GM12891 (cell line): Measurements from ENCODE around the gene ARRDC5. TPM values are rescaled to one million over a fixed set of nuclear protein-coding genes. Genes with fewer than 3 reads are reported as not detected.
"Not testable (repeated sequence)": the region's sequence is repeated elsewhere in the genome, so short reads cannot be mapped to it uniquely, and the experiment has no call there.

ENCODE experiments used
- DNase-seq: peaks from one replicate; pipeline ENCODE4 v3.0.0; 2011; ENCODE audit warnings: low spot score; ENCODE audit not compliant: insufficient read length
- FAIRE-seq: peaks from 2 replicates; lab custom pipeline; 2011; peaks lifted over from hg19 to GRCh38; lab: Jason Lieb, UNC
- PAX5 ChIP-seq: IDR thresholded peaks from 2 replicates; pipeline ENCODE4 v1.6.1; 2011; ENCODE audit warnings: low read length, moderate library complexity, mild to moderate bottlenecking; ENCODE audit not compliant: insufficient read depth, severe bottlenecking
- POLR2A ChIP-seq: IDR thresholded peaks from 2 replicates; pipeline ENCODE4 v1.6.1; 2011; ENCODE audit warnings: low read depth, low read length, control low read depth
- POLR2AphosphoS5 ChIP-seq: IDR thresholded peaks from 2 replicates; pipeline ENCODE4 v1.6.1; 2011; ENCODE audit warnings: low read depth, low read length, control low read depth
- POU2F2 ChIP-seq: IDR thresholded peaks from 2 replicates; pipeline ENCODE4 v1.6.1; 2011; ENCODE audit warnings: low read depth, mild to moderate bottlenecking, control low read depth, low read length, moderate library complexity
- SPI1 ChIP-seq: IDR thresholded peaks from 2 replicates; pipeline ENCODE4 v1.6.1; 2011; ENCODE audit warnings: low read depth, low read length, control low read depth
- TAF1 ChIP-seq: IDR thresholded peaks from 2 replicates; pipeline ENCODE4 v1.6.1; 2011; ENCODE audit warnings: low read depth, low read length, control low read depth
- polyA plus RNA-seq: library from polyadenylated mRNA; unstranded; fragments of >200 nt; gene quantifications from one replicate; pipeline ENCODE4 v1.2.1, GENCODE V29; 2012; ENCODE audit warnings: low read depth, missing spikeins, inconsistent platforms; ENCODE audit not compliant: missing spikeins

ARRDC5 gene
- polyA plus RNA-seq = 0.15 TPM

DNA sequence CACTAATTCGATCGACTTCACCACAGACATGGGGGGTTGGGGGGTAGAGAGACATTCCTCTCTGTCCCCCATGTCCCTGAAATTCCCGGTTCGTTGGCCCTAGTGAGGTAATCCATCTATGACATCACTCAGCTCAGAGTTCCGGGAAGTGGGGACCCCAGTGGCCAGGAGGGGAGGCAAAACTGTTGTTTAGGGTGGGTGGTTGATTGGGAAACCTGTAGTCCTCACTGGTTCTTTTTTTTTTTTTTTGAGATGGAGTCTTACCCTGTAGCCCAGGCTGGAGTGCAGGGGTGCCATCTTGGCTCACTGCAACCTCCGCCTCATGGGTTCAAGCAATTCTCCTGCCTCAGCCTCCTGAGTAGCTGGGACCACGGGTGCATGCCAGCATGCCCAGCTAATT is at the start of gene ARRDC5:
Gene ARRDC5 (minus strand): TSS at position 101 of the 400 bp plus-strand sequence. CDS start 71 bp downstream, at position 30.
- TF ChIP-seq POLR2A = no peak
- no peak for TF ChIP-seq PAX5
- no peak for TF ChIP-seq SPI1
- no peak for TF ChIP-seq POLR2AphosphoS5
- TF ChIP-seq POU2F2 = no peak
- TF ChIP-seq TAF1 = no peak
- DNase-seq (no peak), FAIRE-seq (no peak)

DNA sequence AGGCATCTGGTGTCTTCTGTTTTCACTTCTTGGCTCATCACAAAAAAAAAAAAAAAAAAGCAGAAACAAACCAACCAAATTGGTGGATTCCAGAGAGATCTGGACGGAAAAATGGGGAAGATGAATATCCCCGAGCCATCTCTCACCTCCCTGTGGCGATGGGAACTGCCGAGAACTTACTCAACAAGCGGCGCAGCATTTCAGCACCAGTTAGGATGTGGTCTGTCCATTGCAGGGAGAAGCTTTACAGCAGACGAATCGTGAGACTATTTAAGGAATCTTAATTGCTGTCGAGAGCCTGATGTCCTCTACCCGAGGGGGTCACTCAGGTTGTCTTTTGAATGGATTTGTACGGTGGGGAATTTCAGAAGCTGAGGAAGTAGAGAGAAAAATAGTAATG is 49.0 kb upstream of the ARRDC5 start:
- DNase-seq = no peak
- no peak for TF ChIP-seq SPI1
- TF ChIP-seq TAF1 = no peak
- no peak for TF ChIP-seq POLR2A
- TF ChIP-seq PAX5 = no peak
- no peak for TF ChIP-seq POU2F2
- no peak for TF ChIP-seq POLR2AphosphoS5
- FAIRE-seq = no peak

DNA sequence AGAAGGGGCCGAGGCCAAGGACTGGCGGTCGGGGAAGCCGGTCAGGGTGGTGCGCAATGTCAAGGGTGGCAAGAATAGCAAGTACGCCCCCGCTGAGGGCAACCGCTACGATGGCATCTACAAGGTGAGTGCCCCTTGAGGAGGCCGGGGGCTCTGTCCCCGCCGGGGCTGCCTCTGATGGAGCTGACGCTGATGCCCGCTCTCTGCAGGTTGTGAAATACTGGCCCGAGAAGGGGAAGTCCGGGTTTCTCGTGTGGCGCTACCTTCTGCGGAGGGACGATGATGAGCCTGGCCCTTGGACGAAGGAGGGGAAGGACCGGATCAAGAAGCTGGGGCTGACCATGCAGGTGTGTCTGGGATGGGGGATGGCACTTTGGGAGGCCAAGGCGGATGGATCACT is 48.0 kb upstream of the ARRDC5 start:
- not testable (repeated sequence) for DNase-seq, FAIRE-seq

DNA sequence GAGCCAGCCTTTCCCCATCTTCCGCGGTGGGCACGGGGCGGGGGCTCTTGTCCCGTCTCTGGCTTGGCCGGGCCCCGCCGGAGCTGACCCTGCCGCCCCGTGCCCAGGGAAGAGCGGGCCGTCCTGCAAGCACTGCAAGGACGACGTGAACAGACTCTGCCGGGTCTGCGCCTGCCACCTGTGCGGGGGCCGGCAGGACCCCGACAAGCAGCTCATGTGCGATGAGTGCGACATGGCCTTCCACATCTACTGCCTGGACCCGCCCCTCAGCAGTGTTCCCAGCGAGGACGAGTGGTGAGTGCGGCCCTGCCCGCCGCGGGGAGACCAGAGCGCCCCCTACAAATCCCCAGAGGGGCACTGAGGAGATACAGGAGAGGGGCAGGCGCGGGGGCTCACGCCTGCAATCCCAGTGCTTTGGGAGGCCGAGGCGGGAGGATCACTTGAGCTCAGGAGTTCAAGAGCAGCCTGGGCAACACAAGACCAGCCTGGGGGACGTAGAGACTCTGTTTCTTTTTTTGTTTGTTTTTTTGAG is 39.0 kb upstream of the ARRDC5 start:
- not testable (repeated sequence) for DNase-seq, FAIRE-seq

DNA sequence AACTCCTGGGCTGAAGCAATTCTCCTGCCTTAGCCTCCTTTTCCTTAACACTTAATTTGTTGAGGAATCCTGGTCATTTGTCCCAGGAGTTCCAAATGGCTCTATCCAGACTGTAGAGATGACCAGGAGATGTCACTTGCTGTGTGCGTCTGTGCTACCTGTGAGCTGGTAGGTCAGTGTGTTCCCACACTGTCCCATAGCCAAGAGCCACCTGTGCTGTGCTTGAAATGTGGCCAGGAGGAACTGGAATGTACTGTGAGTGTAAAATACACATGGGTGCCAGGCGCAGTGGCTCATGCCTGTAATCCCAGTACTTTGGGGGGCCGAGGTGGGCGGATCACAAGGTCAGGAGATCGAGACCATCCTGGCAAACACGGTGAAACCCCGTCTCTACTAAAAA is 36.8 kb upstream of the ARRDC5 start:
- no peak for FAIRE-seq
- DNase-seq = no peak
- no peak for TF ChIP-seq POU2F2
- TF ChIP-seq POLR2A = no peak
- no peak for TF ChIP-seq TAF1
- no peak for TF ChIP-seq PAX5
- TF ChIP-seq SPI1 = no peak
- no peak for TF ChIP-seq POLR2AphosphoS5

DNA sequence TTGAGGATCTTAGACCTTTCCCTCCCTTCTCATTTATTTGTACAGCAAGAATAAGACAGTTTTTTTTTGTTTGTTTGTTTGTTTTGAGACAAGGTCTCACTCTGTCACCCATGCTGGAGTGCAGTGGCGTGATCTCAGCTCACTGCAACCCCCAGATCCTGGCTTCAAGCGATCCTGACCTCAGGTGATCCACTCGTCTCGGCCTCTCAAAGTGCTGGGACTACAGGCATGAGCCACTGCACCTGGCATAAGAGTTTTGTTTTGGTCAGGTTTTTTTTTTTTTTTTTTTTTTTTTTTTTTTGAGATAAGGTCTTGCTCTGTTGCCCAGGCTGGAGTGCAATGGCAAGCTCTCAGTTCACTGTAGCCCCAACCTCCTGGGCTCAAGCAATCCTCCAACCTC is 35.8 kb upstream of the ARRDC5 start:
- FAIRE-seq, DNase-seq: not testable (repeated sequence)

DNA sequence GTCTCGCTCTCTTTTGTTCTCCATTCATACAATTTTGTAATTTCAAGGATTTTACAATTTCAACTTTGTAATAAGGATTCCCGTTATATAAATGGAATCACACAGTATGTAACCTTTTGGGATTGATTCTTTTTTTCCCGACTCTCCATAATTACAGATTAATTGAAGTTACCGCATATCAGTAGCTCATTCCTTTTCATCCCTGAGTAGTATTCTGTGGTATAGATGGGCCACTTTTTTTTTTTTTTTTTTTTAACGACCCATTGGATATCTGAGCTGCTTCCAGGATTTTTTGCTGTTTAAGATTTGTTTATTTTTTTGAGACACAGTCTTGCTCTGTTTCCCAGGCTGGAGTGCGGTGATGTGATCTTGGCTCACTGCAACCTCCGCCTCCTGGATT is 34.4 kb upstream of the ARRDC5 start:
- FAIRE-seq = no peak
- TF ChIP-seq TAF1 (no peak), POLR2A (no peak)

DNA sequence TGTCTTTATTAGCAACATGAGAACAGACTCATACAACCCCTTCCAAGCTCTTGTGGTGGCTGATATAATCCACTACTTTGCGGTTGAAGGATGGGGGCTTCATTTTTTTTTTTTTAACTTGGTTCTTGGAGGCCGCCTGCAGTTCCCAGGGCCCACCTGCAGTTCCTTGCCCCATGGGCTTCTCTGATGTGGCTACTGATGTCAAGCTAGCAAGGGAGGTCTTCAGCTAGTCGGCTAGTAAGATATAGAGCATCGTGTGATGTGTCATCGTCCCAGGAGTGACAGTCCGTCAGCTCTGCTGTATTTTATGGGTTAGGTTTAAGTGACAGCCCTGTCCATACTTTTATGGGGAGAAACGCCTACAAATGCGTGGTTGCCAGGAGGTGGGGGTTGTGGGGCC is 32.7 kb upstream of the ARRDC5 start:
- TF ChIP-seq POLR2A (no peak), POLR2AphosphoS5 (no peak), SPI1 (no peak), PAX5 (no peak), TAF1 (no peak), POU2F2 (no peak)
- FAIRE-seq (no peak), DNase-seq (no peak)

More for the DNA sequence above, 34.4 kb upstream of the ARRDC5 start:
- no peak for DNase-seq

DNA sequence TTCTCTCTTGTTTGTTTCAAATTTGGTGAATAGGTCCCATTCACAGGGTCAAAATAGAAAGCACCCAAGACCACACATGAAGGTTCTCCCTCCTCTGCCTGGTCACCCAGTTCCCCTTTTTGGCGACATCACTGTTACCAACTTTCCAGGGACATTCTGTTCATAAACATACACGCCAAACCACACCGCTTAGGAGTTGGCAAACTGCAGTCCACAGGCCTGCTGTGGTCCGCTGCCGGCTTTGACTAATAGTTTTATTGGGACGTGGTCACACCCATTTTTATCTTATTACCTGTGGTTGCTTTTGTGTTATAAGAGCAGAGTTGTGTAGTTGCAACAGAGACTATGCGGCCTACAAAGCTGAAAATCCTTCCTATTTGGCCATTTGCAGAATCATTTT is 30.8 kb upstream of the ARRDC5 start:
- DNase-seq (no peak), FAIRE-seq (no peak)
- peak; percentile 89 for TF ChIP-seq SPI1
- no peak for TF ChIP-seq POU2F2

DNA sequence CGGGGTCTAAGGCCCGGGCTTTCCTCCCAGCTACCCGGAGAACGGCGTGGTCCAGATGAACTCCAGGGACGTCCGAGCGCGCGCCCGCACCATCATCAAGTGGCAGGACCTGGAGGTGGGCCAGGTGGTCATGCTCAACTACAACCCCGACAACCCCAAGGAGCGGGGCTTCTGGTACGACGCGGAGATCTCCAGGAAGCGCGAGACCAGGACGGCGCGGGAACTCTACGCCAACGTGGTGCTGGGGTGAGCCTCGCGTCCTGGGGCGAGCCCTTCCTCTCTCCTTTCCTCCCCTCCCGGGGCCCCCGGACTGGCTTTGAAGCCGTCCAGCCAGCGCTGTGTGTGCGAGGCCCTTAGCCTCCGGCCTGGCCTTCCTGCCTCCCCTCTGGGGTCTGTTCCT is 30.0 kb upstream of the ARRDC5 start:
- no peak for DNase-seq
- no peak for FAIRE-seq
- TF ChIP-seq POU2F2 (no peak), POLR2A (no peak), POLR2AphosphoS5 (no peak), TAF1 (no peak), PAX5 (no peak), SPI1 (no peak)

DNA sequence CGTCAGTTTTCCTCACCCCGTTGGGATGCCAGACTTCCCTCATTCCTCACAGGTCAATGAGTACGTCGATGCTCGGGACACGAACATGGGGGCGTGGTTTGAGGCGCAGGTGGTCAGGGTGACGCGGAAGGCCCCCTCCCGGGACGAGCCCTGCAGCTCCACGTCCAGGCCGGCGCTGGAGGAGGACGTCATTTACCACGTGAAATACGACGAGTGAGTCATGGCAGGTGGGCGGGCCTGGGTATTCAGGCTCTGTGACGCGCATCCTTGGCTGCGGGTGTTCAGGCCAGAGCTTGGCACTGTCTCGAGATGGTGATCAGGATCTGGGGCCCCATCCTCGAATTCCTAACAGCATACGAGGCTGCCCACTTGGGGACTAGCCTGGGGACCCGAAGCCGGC is 28.0 kb upstream of the ARRDC5 start:
- TF ChIP-seq PAX5 = no peak
- no peak for TF ChIP-seq POLR2AphosphoS5
- TF ChIP-seq TAF1 = no peak
- TF ChIP-seq POU2F2 = no peak
- TF ChIP-seq POLR2A = no peak
- no peak for TF ChIP-seq SPI1
- DNase-seq (no peak), FAIRE-seq (no peak)

DNA sequence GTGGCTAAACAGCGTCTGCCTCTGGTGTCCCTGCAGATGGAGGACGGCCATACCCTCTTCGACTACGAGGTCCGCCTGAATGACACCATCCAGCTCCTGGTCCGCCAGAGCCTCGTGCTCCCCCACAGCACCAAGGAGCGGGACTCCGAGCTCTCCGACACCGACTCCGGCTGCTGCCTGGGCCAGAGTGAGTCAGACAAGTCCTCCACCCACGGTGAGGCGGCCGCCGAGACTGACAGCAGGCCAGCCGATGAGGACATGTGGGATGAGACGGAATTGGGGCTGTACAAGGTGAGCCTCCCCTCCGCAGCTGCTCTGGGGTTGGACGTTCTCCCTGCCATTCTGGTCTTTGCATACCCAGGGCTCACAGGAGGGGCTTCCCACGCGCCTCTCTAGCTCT is 26.5 kb upstream of the ARRDC5 start:
- FAIRE-seq (no peak), DNase-seq (no peak)
- TF ChIP-seq POU2F2 (no peak), TAF1 (no peak), SPI1 (no peak), POLR2AphosphoS5 (no peak), PAX5 (no peak), POLR2A (no peak)
